GM18907 (cell line): ENCODE results near the gene BCAM.
"Not testable (repeated sequence)": the region's sequence is repeated elsewhere in the genome, so short reads cannot be mapped to it uniquely, and the experiment has no call there.

Source experiments
- ATAC-seq: cut with Tn5 transposase; IDR thresholded peaks from one replicate; pipeline ENCODE4 v1.9.1; 2021; ENCODE audit warnings: mild to moderate bottlenecking, moderate library complexity; ENCODE audit not compliant: unreplicated experiment

BCAM gene

DNA sequence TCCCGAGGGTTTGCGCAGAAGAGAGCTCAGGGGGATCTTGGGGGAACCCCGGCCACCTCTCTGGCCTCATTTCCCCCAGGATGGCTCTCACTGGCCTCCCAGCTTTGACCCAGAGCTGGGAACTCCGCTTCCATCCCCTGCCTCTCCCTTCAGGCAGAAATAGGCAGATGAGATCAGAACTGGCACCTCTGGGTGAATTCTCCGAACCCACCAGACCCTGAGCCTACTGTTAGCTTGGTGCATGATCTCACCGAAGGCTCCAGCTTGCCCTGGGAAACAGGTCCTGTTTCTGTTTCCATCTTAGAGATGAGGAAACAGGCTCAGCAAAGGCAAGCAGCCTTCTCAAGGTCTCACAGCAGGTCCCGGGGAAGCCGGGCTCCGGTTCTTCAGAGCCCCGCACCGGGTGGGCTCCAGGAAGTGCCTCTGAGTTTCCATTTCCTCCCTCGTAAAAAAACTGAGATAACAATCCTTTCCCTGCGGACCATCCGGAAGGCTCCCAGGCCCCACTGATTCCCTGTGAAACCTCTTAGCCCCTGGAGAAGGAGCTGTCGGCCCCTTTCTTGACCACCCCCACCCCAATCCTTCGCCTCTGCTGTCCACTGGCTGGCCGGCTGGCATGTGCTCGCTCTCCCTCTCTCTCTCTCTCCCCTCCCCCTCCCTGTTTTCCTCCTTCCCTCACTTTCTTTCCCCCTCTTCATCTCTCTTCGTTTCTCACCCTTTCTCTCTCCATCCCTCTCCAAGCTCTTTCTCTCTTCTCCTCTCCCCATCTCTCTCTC lies 39.3 kb downstream of the BCAM start:
- no peak for ATAC-seq

DNA sequence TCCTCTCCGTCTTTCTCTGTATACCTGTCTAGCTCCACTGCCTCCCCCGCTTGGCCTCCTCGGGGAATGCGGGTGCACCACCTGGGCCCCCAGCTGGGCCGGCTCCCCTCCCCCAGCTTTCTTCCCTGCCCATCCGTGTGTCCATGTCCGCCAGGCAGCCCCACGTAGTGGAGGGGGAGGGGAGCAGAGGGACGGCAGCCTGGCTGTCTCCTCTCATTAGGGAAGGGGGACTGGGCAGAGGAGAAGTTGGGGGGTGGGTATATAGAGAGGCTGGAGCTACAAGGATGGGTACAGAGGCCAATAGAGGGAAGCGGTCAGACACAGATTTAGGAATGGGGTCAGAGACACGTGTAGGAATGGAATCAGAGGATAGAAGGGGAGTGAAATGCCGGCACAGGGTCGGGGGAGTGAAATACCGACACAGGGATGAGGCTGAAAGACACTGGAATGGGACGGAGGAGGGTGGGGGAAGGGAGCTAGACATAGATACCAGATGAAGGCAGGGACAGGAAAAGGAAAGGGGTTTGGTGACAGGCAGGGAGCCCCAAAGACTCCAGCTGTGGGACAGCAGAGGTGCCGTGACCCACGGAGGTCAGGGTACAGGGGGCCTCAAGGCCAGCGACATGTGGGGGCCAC lies 40.0 kb downstream of the BCAM start:
- no peak for ATAC-seq

DNA sequence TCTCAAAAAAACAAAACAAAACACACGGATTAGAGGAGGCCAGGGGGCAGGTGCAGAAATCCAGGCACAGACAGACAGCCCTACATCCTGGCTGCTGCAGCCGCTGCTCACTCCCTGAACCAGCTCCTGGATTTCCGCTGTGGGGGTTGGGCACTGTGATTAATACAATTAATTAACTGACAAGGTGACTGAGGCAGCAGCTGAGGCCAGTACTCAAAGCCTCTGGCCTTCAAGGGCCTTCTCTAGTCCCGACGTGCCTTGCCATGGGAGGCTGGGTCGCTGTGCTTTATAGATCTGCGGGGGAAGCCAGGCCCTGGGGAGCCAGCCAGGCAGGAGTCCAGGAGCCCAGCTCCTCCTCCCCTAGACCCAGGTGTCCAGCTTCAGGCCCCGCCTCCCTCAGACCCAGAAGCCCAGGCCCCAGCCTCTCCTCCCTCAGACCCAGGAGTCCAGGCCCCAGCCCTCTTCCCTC lies 41.8 kb downstream of the BCAM start:
- no peak for ATAC-seq

DNA sequence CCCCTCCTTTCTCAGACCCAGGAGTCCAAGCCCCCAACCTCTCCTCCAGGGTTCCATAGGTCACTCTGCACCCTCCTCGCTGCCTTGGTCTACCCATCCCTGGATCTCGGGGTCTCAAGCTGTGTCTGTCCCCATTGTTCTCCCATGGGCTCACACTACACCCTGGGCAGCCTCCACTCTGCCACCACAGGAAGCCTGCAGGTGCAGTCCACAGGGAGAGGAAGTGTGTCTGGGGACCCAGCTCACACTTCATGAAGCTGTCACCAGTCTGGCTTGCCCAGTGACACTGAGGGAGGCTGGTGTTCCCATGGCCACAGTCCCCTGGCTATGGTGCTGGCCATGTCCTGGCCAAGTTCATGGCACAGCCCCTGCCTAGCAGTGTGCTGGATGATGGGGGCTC lies 42.5 kb downstream of the BCAM start:
- no peak for ATAC-seq

DNA sequence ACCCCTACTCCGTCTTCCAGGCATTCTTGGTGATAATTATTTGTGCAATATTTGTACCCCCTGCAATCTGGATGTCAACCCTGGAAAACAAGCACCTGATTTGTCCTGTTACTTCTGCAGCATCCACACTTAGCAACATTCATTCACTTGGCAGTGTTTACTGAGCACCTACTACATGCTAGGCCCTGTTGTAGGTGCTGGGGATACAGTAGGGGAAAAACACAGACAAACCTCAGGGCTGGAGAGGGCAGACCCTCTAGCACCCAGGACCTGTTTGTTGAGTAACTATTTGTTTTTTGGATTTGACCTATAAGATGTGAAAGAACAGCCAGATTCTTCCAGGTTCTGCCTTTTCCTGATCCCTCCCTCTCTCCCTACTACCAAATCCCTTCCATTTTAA lies 46.7 kb downstream of the BCAM start:
- no peak for ATAC-seq

DNA sequence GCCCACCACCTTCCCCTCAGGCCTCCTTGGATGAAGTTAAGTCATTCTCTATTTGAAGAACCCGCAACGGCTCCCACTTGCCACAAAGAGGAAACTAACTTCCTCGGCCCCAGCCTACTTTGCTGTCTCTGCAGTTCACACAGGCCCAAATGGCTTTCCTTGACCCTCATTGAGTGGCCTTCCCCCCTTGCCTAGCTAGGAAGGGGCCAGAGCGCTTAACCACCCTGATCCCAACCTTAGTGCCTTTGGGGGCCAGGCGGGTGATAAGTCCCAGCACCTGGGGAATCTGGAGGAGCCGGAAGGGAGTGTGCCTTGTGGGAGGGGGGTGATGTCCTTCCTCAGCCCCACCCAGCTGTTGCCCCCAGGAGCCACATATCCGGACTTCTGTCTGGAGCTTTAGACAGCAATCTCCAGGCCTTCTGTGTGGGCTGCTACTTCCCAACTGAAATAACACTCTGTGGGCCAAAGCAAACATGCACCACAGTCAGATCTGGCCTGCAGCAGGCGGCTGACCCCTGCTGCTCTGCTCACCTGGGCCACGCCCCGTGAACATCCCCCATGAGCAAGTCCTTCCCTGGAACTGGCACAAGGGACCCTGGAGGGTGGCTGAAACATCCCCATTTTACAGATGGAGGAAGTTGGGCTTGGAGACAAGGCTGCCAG lies 47.6 kb downstream of the BCAM start:
- ATAC-seq, result no peak

DNA sequence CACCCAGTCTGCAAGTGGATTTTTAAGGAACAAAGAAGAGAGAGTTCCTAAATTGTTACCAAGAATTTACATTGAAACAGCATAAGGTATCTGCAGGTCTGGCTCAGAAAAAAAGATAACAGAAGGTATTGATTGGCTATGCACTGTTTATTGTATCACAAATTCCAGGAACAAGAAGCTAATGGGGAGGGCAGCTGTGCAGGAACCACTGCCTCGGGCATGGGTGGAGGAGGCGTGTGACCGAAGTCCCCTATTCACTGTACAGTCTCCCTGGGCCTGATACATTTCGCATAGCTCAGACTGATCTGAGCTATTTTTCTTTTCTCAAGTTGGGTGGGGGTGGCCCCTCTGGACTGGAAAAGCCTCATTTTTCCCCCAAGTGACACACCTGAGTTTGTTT lies 48.9 kb downstream of the BCAM start:
- ATAC-seq, result no peak

DNA sequence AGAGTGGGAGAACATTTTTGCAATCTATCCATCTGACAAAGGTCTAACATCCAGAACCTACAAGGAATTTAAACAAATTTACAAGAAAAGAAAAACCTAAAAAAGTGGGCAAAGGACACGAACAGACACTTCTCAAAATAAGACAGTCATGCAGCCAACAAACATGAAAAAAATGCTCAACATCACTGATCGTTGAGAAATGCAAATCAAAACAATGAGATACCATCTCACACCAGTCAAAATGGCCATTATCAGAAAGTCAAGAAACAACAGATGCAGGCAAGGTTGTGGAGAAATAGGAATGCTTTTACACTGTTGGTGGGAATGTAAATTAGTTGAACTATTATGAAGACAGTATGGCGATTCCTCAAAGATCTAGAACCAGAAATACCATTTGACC lies 52.7 kb downstream of the BCAM start:
- ATAC-seq, result not testable (repeated sequence)

DNA sequence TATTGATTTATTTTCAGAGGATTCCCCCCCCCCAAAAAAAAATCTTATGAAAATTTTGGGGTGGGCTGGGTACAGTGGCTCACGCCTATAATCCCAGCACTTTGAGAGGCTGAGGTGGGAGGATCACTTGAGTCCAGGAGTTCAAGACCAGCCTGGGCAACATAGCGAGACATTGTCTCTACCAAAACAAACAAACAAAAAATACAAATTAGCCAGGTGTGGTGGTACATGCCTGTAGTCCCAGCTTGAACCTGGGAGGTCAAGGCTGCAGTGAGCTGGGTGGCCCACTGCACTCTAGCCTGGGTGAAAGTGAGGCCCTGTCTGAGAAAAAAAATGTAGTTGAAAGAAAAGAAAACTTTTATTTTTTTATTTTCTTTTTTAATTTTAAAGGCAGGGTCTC lies 55.1 kb downstream of the BCAM start:
- no peak for ATAC-seq

DNA sequence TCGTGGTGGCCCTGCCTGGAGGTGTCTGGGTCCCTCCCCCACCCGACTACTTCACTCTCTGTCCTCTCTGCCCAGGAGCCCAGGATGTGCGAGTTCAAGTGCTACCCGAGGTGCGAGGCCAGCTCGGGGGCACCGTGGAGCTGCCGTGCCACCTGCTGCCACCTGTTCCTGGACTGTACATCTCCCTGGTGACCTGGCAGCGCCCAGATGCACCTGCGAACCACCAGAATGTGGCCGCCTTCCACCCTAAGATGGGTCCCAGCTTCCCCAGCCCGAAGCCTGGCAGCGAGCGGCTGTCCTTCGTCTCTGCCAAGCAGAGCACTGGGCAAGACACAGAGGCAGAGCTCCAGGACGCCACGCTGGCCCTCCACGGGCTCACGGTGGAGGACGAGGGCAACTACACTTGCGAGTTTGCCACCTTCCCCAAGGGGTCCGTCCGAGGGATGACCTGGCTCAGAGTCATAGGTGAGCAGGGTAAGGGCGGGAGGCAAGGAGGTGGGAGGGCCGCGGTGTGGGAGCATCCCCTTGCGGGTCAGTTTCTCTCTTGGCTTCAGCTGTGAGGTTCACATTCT lies 56.4 kb downstream of the BCAM start:
- ATAC-seq, result no peak

DNA sequence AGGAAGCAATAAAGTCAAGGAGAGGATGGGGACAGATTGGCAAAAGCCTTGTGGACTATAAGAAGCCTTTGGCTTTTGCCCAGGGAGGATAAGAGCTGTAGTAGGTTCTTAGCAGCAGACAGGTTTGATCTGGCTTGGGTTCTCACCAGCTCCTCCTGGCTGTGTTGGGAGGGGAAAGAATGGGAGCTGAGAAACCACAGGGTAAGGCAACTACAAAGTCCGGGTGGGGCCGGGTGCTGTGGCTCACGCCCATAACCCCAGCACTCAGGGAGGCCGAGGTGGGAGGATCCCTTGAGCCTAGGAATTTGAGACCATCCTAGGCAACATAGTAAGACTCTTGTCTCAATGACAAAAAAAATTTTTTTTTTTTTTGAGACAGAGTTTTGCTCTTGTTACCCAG lies 57.8 kb downstream of the BCAM start:
- ATAC-seq, result no peak

DNA sequence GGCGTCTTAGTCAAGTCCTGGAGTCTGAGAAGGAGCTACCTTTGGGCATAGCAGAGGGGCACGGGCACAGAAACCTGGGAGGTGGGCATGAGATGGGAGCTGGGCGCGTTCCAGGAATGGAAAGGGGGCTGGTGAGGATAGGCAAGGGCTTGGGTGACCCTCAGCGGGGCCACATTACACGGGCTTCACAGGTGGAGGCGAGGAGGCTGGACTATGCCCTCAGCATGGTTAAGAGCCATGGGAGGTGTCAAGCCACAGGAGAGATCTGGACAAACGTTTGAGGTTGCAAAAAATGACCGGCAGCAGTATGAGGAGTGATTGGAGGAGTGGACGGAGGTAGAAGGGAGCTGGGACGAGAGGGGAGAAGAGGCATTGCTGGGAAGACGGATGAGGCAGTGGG lies 58.7 kb downstream of the BCAM start:
- no peak for ATAC-seq

DNA sequence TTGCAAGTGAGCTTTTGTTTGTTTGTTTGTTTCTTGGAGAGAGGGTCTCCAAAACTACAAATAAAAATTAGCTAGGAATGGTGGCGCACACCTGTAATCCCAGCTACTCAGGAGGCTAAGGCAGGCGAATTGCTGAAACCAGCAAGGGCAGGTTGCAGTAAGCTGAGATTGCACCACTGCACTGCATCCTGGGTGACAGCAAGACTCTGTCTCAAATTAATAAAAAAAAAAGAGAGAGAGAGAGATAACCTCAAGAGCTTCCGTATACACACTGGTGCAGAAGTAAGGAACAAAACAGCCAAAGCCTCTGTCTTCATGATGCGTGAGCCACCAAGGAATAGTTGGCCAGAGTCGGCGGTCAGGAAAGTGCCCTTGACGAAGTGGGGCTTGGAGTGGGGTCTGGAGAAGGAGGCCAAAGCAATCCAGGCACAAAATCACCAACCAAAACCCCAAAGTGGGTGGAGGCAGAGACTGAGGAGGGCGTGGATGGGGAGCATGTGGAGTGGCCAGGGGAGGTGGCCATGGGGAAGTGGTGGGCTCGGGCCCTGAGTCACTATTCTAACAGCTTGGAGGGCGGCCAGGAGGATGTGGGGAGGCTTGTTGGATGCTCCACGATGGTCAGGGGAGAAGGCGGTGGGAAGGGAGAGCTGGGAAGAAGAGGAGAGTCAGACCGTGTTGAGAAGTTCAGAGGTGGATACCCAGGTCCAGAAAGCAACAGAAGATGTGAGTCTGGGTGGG lies 61.0 kb downstream of the BCAM start:
- ATAC-seq, result no peak
